HG03442 (cell line): ENCODE measurements around the gene OAS3.
"Not testable (repeated sequence)": the region's sequence is repeated elsewhere in the genome, so short reads cannot be mapped to it uniquely, and the experiment has no call there.

ENCODE experiments used
- ATAC-seq: cut with Tn5 transposase; IDR thresholded peaks from one replicate; pipeline ENCODE4 v1.9.1; 2021; ENCODE audit warnings: mild to moderate bottlenecking, moderate library complexity; ENCODE audit not compliant: unreplicated experiment

OAS3 gene

DNA sequence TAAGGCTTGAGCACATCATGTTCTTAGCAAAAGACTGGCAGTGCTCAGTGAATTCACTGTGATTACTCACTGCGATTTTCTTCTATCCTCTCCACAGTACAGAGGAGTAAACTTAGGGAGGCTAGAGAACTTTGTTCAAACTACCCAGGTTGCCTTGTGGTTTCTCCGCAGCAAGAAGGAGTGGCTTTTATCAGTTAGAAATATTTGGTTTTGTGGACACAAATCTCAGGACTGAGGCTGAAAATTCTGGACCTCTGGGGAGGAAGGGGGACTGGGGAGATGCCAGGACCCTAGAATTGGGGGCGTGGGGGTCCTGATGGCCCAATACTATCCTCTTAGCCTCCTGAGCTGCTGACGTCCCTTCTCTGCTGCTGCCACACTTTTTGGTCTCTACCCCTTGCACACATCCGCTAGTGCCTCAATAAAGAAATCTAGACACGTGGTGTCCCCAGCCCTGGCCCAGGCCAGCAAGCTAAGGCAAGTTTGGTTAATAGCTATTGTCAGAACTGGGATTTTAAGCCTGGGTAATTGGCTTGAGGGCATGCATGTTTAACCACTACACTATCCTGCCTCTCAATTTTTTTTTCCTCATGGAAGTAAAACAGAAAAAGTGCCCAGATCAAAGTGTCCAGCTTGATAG, 40.9 kb downstream of the OAS3 start:
- peak; percentile 32 for ATAC-seq

DNA sequence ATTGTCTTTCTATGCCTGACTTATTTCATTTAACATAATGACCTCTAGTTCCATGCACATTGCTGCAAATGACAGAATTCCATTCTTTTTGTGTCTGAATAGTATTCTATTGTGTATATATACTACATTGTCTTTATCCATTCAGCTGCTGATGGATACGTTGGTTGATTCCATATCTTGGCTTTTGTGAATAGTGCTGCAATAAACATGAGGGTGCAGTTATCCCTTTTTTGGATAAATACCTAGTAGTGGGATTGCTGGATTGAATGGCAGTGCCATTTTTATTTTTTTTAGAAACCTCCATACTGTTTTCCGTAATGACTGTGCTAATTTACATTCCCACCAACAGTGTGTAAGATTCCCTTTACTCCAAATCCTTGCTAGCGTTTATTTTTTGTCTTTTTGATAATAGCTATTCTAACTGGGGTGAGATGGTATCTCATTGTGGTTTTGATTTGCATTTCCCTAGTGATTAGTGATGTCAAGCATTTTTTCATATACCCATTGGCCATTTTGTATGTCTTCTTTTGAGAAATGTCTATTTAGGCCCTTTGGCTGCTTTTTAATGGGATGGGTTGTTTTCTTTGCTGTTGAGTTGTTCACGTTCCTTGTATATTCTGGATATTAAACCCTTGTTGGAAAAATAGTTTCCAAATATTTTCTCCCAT, 42.4 kb downstream of the OAS3 start:
- ATAC-seq = no peak

DNA sequence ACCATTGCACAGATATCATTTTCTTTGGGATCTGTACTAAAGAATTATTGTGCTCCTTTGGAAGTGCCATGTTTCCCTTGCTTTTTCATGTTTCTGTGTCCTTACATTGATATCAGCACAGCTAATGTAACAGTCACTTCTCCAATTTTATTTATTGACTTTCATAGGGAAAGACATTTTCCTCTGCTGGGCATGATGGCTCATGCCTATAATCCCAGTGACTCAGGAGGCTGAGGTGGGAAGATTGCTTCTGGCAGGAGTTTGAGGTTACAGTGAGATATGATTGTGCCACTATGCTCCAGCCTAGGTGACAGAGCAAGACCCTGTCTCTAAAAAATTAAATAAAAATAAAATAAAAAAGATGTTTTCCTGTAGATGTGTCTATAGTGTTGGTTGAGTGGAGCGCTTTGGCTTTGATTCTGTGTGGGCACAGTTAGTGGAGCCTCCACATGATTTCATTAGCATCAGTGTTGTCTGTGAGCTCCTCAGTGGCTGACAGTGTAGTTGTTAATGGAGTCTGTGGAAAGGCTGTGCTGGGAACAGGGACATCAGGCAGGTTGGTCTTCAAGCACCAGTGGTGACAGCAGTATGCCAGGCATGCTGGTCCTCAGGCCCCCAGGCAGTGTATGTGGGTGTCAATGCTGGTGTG, 47.5 kb downstream of the OAS3 start:
- ATAC-seq = no peak

DNA sequence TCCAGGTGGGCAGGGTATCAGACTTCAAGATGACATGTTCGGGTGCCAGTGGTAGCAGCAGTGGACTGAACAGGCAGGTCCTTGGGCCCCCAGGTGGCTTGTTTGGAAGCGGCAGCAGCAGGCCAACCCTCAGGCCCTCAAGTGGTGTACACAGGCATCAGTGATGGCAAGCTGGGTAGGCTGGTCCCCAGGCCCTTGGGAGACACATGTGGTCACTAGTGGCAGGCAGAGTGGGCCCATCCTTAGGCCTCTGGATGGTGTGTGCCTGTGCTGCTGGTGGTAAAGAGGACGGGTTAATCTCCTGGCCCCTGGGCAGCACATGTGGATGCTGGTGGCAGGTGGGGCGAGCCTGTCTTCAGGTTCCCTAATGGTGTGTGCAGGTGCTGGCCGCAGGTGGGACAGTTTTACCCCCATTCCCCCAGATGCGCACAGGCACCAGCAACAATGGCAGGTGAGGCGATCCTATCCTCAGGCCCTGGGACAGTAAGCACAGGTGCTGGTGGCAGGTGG, 48.1 kb downstream of the OAS3 start:
- ATAC-seq = no peak

DNA sequence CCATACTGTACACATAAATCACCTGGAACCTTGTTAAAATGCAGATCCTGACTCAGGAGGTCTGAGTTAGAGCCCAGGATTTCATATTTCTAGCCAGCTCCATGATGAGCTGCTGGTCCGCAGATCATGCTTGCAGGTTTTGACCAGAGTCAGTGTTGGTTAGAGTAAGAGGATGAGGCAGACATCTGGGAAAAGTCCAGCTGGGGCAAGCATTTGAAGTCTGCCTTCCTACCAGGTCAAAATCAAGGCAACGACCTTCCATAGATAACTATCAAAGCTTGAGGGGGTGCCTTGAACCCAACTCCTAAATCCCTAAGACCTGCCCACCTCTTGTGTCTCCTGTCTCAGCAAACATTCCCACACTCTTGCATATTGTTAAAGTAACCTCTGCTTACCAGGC, 49.3 kb downstream of the OAS3 start:
- no peak for ATAC-seq

DNA sequence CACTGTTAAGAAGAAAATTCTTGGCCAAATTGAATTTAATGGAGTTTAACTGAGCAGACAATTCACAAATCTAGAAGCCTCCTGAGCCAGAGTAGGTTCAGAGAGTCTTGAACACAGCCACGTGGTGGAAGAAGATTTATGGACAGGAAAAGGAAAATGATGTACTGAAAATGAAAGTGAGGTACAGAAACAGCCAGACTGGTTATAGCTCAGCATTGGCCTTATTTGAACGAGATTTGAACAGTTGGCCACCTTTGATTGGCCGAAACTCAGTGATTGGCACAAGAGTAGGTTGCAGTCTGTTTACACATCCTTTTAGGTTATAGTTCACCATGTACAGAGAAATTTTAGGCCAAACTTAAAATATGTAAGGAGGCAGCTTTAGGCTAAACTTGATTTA, 50.0 kb downstream of the OAS3 start:
- ATAC-seq = no peak

DNA sequence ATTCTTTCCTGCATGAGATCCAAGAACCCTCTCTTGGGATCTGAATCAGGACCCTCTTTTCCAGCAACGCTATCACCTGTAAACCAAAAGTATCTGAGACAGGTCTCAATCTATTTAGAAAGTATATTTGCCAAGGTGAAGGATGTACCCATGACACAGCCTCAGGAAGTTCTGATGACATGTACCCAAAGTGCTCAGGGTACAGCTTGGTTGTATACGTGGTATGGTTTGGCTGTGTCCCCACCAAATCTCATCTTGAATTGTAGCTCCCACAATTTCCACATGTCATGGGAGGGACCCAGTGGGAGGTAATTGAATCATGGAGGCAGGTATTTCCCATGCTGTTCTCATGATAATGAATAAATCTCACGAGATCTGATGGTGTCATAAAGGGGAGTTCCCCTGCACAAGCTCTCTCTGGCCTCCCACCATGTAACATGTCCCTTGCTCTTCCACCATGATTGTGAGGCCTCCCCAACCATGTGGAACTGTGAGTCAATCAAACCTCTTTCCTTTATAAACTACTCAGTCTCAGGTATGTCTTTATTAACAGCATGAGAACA, 50.6 kb downstream of the OAS3 start:
- not testable (repeated sequence) for ATAC-seq

DNA sequence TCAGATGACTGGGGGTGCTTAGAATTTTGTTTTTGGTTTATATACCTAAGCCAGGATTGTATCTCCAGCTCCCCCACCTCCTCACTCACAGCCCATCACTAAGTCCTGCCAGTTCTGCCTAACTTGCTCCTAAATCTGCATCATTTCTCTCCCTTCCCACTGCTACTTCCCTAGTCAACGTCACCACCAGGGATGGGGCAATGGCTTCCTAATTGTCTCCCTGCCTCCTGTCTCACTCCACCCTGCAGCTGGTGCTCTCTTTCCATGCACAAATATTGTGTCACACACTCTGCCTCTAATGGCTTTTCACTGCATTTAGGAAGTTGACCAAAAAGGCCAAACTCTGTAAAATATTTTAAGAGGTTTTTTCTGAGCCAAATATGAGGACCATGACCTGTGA, 51.5 kb downstream of the OAS3 start:
- ATAC-seq = no peak

DNA sequence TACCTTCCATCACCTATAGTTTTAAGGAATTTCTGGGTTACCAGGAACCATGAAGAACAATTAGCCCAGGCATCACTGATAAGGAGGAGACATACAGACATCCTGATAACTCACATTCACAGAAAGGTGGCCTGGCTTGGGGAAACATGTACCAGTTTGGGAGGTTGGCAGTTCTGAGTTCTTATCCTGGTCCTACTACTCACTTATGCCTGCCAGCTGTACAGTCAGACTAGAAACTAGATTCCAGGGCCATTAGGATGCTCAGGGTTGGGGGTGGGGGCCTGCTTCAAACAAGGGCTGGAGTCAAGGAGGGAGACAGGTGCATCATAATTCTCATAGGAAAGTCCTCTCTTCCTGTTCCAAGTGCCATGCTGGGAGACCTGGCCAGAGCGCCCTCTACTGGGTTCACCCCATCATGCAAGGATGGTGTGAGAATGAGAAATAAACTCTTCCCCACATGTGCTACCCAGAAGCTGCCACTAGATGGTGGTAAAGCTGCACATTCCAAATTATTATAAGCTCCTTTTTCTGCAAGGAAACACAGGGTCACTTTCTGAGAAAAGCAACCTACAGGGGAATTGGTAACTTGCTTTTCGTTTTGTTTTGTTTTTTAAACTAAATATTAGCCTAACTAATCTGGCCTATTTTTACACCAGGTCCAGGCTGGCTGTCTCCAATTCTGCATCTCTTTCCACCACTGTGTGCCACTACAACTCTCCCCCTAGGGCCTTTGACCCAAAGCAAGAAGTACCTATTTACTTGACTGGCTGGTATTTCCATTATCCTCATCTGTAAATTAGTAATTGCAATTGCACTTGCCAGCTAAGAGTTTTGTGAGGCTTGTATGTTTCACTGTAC, 54.5 kb downstream of the OAS3 start:
- no peak for ATAC-seq

DNA sequence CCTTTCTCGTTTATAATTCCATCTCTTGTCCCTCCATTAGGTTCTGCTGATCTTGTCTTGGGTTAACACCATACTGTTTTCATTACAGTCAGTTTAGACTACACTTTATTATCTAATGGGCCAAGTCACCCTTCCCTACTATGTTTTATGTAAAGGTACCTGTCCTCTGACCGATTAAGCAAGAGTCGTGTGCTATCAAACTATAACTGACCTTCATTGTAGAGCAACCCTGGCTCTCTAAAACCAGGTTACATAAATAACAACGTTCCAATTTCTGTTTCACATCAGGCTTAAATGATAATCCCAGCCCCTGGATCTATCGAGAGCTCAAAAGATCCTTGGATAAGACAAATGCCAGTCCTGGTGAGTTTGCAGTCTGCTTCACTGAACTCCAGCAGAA, 56.7 kb downstream of the OAS3 start:
- ATAC-seq = no peak

DNA sequence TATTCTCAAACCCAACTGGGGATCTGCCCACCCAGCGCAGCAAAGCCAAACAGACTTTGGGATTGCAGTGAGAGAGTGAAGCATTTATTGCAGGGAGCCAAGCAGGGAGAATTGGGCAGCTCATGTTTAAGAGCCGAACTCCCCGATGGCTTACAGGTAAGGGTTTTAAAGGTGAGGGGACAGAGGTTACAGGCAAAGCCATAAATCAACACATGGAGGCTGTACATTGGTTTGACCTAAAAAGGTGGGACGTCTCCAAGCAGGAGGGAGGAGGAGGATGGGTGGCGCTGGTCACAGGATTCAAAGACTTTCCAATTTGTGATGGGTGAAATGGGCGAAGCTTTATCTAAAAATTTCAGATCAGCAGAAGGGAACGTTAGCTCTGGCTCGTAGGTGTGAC, 58.2 kb downstream of the OAS3 start:
- ATAC-seq = no peak

DNA sequence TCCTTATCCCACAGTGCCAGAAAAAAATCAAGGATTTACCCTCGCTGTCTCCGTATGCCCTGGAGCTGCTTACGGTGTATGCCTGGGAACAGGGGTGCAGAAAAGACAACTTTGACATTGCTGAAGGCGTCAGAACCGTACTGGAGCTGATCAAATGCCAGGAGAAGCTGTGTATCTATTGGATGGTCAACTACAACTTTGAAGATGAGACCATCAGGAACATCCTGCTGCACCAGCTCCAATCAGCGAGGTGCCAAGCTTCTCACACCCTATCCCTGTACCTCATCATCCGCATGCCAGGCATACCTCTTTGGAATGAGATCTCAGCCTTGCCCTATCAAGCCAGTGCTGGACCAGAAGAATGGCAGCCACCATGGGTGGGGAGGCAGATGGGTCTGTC, 59.2 kb downstream of the OAS3 start:
- no peak for ATAC-seq

DNA sequence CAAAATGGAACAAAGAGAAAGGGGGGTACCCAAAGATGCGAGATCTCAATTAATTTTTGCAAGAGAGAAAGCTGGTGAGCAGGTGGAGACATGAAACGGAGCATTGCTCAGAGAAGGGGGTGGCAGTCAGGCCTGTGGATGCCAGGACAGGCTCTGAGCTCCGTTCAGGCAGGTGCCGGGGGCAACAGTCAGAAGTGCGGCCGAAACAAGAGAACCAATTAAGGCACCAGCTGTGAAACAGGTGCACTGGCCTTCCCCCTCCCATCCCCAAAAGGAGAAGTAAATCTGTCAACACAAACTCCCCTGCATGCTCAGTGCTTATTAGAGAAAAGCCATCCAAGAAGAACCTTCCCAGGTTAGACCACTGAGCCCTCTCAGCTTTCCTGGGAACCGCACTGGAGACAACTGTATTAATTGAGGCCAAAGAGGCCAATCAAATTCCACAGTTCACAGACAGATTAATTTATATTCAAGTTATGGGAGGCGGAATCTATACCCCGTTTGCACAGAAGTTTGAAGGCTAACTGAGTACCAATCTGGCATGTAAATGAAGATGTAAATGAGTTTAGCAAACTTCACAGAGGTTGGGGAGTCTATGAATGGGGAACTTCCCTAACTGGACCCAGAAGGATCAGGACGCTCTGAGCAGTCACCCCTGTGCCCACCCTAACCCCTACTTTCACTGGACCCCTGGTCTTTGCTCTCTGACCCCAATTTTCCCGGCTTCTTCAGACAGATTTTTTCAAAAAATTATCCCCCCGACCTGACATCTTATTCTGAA, 60.9 kb downstream of the OAS3 start:
- ATAC-seq = peak; percentile 84

DNA sequence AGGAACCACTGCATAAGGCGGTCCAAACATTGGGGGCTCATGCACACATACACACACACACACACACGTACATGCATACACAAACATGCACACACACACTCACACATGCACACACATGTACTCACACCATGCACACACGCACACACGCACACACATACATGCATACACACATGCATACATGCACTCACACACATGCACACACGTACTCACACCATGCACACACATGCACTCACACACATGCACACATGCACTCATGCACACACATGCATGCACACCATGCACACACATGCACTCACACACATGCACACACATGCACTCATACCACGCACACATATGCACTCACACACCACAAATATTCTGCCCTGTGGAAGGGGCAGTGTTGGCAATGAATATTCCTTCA, 62.2 kb downstream of the OAS3 start:
- ATAC-seq = no peak

DNA sequence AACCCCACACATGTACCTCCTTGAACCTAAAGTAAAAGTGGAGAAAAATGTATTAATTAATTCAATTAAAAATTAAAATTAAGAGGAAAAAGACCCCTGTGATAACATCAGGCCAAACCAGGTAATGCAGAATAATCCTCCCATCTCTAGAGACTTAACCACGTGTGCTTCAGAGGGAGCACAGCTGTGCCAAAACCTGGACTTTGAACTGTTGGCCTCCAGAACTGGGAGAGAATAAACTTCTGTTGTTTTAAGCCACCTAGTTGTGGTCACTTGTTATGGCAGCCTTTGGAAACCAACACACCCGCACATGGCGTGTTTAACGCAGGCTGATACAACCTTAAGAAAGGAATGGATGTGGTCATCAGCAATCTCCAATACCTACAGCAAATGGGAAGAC, 63.9 kb downstream of the OAS3 start:
- no peak for ATAC-seq

DNA sequence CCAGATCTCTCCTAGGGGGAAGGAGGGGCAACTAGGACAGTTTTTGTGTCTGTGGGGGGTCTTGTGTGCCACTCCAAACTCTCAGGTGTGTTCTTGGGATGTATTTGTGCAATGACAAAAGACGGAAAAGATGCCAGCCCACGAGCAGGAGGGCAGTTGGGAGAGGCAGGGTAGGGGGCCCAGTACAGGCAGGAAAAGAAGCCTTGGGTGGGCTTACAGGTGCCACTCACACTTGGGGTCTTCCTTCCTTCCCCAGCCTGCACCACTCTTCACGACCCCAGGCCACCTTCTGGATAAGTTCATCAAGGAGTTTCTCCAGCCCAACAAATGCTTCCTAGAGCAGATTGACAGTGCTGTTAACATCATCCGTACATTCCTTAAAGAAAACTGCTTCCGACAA, 64.4 kb downstream of the OAS3 start:
- no peak for ATAC-seq

DNA sequence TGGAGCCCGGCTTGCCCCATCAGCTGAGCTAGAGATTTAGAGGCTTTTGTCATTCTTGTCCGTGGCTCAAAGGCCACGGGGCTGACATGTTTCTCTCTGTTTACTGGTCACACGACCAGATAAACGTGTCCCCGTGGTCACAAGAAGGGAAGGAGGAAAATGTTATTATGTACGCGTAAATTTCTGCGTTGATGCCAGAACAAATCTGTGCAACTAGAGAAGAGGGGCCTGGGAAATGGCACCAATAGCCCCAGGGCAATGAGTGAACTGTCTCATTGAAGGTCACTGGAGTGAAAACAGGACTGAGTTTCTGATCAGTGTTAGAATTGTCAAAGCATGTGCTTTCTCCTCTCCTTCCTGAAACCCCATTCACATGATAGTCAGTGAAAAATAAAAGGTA, 65.4 kb downstream of the OAS3 start:
- no peak for ATAC-seq

DNA sequence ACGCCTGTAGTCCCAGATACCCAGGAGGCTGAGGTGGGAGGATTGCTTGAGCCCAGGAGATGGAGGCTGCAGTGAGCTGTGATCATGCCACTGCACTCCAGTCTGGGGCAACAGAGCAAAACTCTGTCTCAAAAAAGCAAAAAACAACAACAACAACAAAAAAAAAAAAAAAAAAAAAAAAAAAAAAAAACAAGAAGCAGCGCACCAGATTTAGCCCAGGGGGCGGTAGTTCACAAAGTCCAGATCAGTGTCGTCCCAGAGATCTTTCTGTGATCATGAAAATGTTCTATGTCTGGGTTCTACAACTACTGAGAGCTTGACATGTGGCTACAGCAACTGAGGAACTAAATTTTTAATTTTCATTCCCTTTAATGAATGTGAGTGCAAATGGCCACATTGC, 67.5 kb downstream of the OAS3 start:
- ATAC-seq = no peak

DNA sequence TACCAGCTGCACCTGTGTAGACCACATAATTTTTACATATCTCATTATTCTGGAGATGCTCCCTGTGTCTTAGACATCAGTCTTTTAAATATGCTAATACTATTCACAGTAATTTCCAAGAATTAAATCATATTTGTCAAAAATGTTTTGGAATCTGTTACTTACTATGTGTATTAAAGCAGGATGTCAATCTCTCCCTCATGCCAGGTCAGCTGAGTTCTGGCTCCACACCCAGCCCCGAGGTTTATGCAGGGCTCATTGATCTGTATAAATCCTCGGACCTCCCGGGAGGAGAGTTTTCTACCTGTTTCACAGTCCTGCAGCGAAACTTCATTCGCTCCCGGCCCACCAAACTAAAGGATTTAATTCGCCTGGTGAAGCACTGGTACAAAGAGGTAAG, 67.9 kb downstream of the OAS3 start:
- no peak for ATAC-seq

DNA sequence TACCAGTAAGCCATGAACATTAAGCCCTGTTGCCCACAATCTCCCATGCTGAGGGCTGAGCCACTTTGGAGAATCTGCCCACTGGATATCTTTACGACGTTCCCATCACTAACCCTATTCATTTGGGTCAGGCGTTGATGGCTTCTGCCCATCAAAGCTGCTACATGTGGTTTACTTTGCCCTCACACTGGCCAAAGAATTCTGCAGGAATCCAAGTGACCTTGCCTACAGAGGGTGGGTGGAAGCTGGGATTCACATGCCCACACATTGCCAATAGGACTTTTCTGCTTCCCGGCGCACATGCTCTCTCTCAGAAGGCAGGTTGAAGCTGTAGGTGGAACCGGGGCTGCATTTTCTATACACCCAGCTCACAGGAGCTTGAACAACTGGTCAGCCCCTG, 68.4 kb downstream of the OAS3 start:
- ATAC-seq = no peak
